CD14-positive monocyte (primary cell): Measurements from ENCODE around the gene NXPH3. TPM values are rescaled to one million over a fixed set of nuclear protein-coding genes. Genes with fewer than 3 reads are reported as not detected.

Experiments used
- DNase-seq, 3 donors: peaks; one replicate each; pipeline ENCODE4 v3.0.0-alpha.2; 2011 to 2022
- H2AFZ ChIP-seq: 2 replicates; pipeline ENCODE4 v1.6.0; 2012; ENCODE audit warnings: mild to moderate bottlenecking, low read depth, low read length, inconsistent platforms; ENCODE audit not compliant: insufficient read depth, poor library complexity, severe bottlenecking
- H3K27ac ChIP-seq, 2 donors: 1 replicate in 1 of 2; 2 replicates in 1 of 2; pipeline ENCODE4 v1.5.1; 2012 to 2013; ENCODE audit warnings: low read length in 2 of 2, control low read depth in 1 of 2, inconsistent platforms in 1 of 2, low read depth in 1 of 2, mild to moderate bottlenecking in 1 of 2
- H3K27me3 ChIP-seq, 2 donors: one replicate each; pipeline versions ENCODE4 v1.6.0 to v1.6.1; 2011 to 2013; ENCODE audit warnings: low read length in 2 of 2; ENCODE audit not compliant: control insufficient read depth in 2 of 2, insufficient read depth in 2 of 2
- H3K36me3 ChIP-seq, 2 donors: replicated peaks in 1 of 2; 1 replicate in 1 of 2; 2 replicates in 1 of 2; pipeline versions ENCODE4 v1.5.1 to v1.6.1; 2012 to 2013; ENCODE audit warnings: low read length in 2 of 2, control low read depth in 1 of 2, inconsistent platforms in 1 of 2, mild to moderate bottlenecking in 1 of 2; ENCODE audit not compliant: insufficient read depth in 2 of 2, control insufficient read depth in 1 of 2
- H3K4me1 ChIP-seq, 2 donors: 1 replicate in 1 of 2; 2 replicates in 1 of 2; pipeline versions ENCODE4 v1.5.1 to v1.6.1; 2012 to 2013; ENCODE audit warnings: low read length in 2 of 2, control low read depth in 1 of 2, inconsistent platforms in 1 of 2, mild to moderate bottlenecking in 1 of 2, moderate library complexity in 1 of 2; ENCODE audit not compliant: insufficient read depth in 2 of 2, control insufficient read depth in 1 of 2
- H3K4me2 ChIP-seq: replicated peaks from 2 replicates; pipeline ENCODE3; 2012; ENCODE audit warnings: low read length, moderate library complexity, mild to moderate bottlenecking; ENCODE audit not compliant: poor library complexity, severe bottlenecking; ENCODE audit errors: extremely low read depth
- H3K4me3 ChIP-seq, 3 experiments: fragments of 200-600 bp in 1 of 3; sonication (generic) in 1 of 3; replicated peaks in 1 of 3; 1 replicate in 2 of 3; 2 replicates in 1 of 3; pipeline ENCODE4 v1.5.1; 2011 to 2013; ENCODE audit warnings: low read length in 3 of 3, mild to moderate bottlenecking in 3 of 3, control low read depth in 2 of 3, low read depth in 2 of 3, inconsistent platforms in 1 of 3, moderate library complexity in 1 of 3
- H3K79me2 ChIP-seq: 2 replicates; pipeline ENCODE4 v1.6.0; 2012; ENCODE audit warnings: mild to moderate bottlenecking, control low read depth, inconsistent platforms, low read length, moderate library complexity; ENCODE audit not compliant: insufficient read depth
- H3K9ac ChIP-seq: 2 replicates; pipeline ENCODE4 v1.6.0; 2017; ENCODE audit warnings: low read length, mild to moderate bottlenecking; ENCODE audit not compliant: insufficient read depth, poor library complexity, severe bottlenecking
- H3K9me3 ChIP-seq, 2 donors: replicated peaks in 1 of 2; 1 replicate in 1 of 2; 2 replicates in 1 of 2; pipeline versions ENCODE4 v1.5.1 to v1.6.1; 2012 to 2013; ENCODE audit warnings: low read length in 2 of 2, control low read depth in 1 of 2; ENCODE audit not compliant: control insufficient read depth in 1 of 2, insufficient read depth in 1 of 2
- H4K20me1 ChIP-seq: 2 replicates; pipeline ENCODE4 v1.6.0; 2012; ENCODE audit warnings: mild to moderate bottlenecking, low read length, control low read depth, moderate library complexity; ENCODE audit not compliant: insufficient read depth
- H3K27ac Mint-ChIP-seq, 7 donors: one replicate each; pipeline ENCODE4 v1.8.0; 2020; ENCODE audit warnings: mild to moderate bottlenecking in 7 of 7, mixed read lengths in 7 of 7, moderate library complexity in 6 of 7, inconsistent platforms in 2 of 7
- H3K27me3 Mint-ChIP-seq, 3 donors: one replicate each; pipeline ENCODE4 v1.8.0; 2021 to 2022; ENCODE audit warnings: low read depth in 3 of 3, mild to moderate bottlenecking in 3 of 3, mixed read lengths in 3 of 3, moderate library complexity in 3 of 3, inconsistent platforms in 1 of 3
- H3K36me3 Mint-ChIP-seq, 2 donors: one replicate each; pipeline ENCODE4 v1.8.0; 2020; ENCODE audit warnings: mixed read lengths in 2 of 2, inconsistent platforms in 1 of 2, mild to moderate bottlenecking in 1 of 2
- H3K4me1 Mint-ChIP-seq: one replicate; pipeline ENCODE4 v1.8.0; 2020; ENCODE audit warnings: mild to moderate bottlenecking, mixed read lengths
- H3K4me3 Mint-ChIP-seq, 2 donors: one replicate each; pipeline ENCODE4 v1.8.0; 2020; ENCODE audit warnings: mild to moderate bottlenecking in 2 of 2, mixed read lengths in 2 of 2, moderate library complexity in 1 of 2
- H3K9me3 Mint-ChIP-seq, 7 donors: one replicate each; pipeline ENCODE4 v1.8.0; 2020 to 2022; ENCODE audit warnings: mixed read lengths in 7 of 7, mild to moderate bottlenecking in 6 of 7, moderate library complexity in 6 of 7, inconsistent platforms in 2 of 7
- WGBS: methylation state at CpG from one replicate; pipeline ENCODE4 v1.1.5; 2013; ENCODE audit warnings: missing lambda C conversion rate; ENCODE audit not compliant: insufficient coverage; 5-methylcytosine and 5-hydroxymethylcytosine counted together
- intact Hi-C, 2 donors: fragments of 100-400 bp; cut with micrococcal nuclease; formaldehyde crosslinking; loops; one replicate each; pipeline versions ENCODE4 v1.15.0 to v1.15.1; 2023
- polyA plus RNA-seq, 3 donors: library from polyadenylated mRNA; depleted of rRNA in 1 of 3; unstranded in 2 of 3; stranded (reverse) in 1 of 3; fragments of 300-500 nt in 2 of 3; fragments of >200 nt in 1 of 3; fragmentation: Illumina TruSeq in 2 of 3; gene quantifications; 1 replicate in 2 of 3; 2 replicates in 1 of 3; pipeline ENCODE4 v1.2.3, GENCODE V29; 2012 to 2021
- TF ChIP-seq, protein P1 (sequence below): fragments of 200-600 bp; IDR thresholded peaks from one replicate; pipeline ENCODE4 v1.8.0; 2022; ENCODE audit warnings: antibody characterized with exemption, mild to moderate bottlenecking

NXPH3 gene
- polyA plus RNA-seq, 3 donors = not detected

DNA sequence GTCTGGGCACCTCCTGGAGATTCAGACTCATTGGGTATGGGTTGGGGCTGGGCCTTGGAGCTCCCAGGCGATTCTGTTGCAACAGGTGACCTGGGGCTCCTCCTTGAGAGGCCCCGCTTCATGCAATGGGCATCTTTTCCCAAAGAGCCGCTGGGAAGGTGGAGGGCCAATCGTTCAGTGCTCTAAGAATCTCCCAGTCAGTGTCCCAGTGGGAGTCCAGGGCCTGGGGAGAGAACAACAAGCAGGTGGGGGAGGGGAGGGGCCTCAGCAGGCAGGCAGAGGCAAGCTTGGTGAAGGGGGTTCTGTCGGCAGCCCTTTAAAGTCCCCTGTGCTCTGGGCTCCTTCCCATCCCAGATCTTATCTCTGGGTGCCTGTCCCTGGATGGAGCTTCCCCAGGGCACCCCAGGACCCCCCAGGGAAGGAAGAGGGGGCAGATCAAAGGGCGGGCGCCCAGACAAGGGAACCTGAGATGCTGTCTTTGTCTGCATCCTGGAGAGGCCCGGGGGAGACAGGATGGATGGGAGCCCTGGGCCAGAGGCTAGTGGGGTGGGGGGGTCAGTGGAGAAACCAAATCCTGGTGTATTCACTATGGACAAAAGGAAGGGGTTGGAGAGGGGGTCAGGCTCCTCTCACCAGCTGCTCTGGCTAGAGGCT, 30.5 kb upstream of the NXPH3 start:
- no peak overlapping the region for H3K27ac Mint-ChIP-seq
- H3K4me3 Mint-ChIP-seq = no peak overlapping the region
- Histone ChIP-seq H3K4me3 (no peak overlapping the region), H3K4me2 (no peak overlapping the region), H4K20me1 (no peaks in the 10 kb centered on the region), H3K4me1 (no peaks in the 10 kb centered on the region), H3K36me3 (no peaks in the 10 kb centered on the region), H3K79me2 (no peaks in the 10 kb centered on the region), H3K9ac (no peak overlapping the region), H3K27me3 (no peaks in the 10 kb centered on the region), H3K27ac (no peak overlapping the region), H2AFZ (no peak overlapping the region), H3K9me3 (peaks cover 0 to 11% of the 10 kb centered on the region in 2 donors)
- peaks cover 9 to 19% (median 13%) of the 10 kb centered on the region in 3 donors for H3K27me3 Mint-ChIP-seq
- no peak for DNase-seq
- H3K4me1 Mint-ChIP-seq = no peaks in the 10 kb centered on the region
- H3K9me3 Mint-ChIP-seq = peaks cover 6 to 18% (median 14%) of the 10 kb centered on the region in 7 donors
- 78% methylated on average over 4 of the region's 8 CpGs for WGBS
- TF ChIP-seq, protein P1, sequence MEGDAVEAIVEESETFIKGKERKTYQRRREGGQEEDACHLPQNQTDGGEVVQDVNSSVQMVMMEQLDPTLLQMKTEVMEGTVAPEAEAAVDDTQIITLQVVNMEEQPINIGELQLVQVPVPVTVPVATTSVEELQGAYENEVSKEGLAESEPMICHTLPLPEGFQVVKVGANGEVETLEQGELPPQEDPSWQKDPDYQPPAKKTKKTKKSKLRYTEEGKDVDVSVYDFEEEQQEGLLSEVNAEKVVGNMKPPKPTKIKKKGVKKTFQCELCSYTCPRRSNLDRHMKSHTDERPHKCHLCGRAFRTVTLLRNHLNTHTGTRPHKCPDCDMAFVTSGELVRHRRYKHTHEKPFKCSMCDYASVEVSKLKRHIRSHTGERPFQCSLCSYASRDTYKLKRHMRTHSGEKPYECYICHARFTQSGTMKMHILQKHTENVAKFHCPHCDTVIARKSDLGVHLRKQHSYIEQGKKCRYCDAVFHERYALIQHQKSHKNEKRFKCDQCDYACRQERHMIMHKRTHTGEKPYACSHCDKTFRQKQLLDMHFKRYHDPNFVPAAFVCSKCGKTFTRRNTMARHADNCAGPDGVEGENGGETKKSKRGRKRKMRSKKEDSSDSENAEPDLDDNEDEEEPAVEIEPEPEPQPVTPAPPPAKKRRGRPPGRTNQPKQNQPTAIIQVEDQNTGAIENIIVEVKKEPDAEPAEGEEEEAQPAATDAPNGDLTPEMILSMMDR = no peak
- intact Hi-C loops = loop anchor here in 1 of 2 donors (10.0 kb wide), 1 partner anchor 110 kb away; no protein-coding TSS in a partner anchor
- H3K36me3 Mint-ChIP-seq = no peaks in the 10 kb centered on the region

DNA sequence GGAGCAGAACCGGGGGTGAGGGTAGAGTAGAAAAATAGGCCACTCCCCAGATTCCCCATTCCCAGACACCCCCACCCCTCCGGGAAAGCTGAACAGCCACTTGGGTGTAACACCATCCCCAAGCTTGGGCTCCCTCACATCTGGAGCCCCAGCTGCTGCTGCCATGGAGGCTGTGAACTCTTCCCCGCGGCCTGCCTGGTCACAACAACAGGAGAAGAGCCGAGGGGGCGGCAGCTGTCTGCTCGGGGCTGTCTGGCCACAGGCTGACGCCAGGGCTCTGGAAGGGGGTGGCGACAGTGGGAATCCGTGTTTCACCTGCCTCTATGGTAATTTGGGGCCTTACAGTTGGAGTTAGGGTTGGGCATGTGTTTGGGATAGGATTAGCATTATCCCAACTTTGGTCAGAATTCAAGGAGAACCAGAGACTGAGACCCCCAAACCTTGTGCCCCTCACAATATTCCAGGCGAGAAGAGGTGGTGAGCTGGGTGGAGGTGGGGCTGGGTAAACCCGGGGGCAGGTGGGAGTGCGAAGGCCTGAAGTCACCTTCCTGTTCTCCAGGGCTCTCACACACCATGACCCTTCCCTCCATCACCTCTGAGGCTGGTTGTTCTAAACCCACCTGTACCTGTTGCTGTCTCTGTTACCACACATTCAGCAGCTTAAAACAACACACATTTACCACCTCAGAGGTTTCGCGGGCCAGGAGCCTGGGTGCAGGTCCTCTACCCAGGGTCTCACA, 29.7 kb upstream of the NXPH3 start:
- no peak overlapping the region for H3K27ac Mint-ChIP-seq

More for the DNA sequence above, 29.7 kb upstream of the NXPH3 start:
- Mint-ChIP-seq H3K4me3 (no peak overlapping the region), H3K9me3 (peaks cover 6 to 17% (median 11%) of the 10 kb centered on the region in 7 donors), H3K36me3 (no peaks in the 10 kb centered on the region), H3K4me1 (no peaks in the 10 kb centered on the region), H3K27me3 (peaks cover 9 to 20% (median 13%) of the 10 kb centered on the region in 3 donors)
- intact Hi-C loops = loop anchor here in 1 of 2 donors (10.0 kb wide), 1 partner anchor 111 kb away; no protein-coding TSS in a partner anchor
- H4K20me1 ChIP-seq = no peaks in the 10 kb centered on the region
- no peaks in the 10 kb centered on the region for H3K4me1 ChIP-seq
- no peak overlapping the region for H2AFZ ChIP-seq
- no peak overlapping the region for H3K9ac ChIP-seq
- TF ChIP-seq, protein P1 = no peak
- H3K79me2 ChIP-seq = no peaks in the 10 kb centered on the region
- no peak overlapping the region for H3K4me2 ChIP-seq
- no peak for DNase-seq
- no peak overlapping the region for H3K27ac ChIP-seq
- peaks cover 0 to 11% of the 10 kb centered on the region in 2 donors for H3K9me3 ChIP-seq
- no peaks in the 10 kb centered on the region for H3K27me3 ChIP-seq
- H3K36me3 ChIP-seq = no peaks in the 10 kb centered on the region
- H3K4me3 ChIP-seq = no peak overlapping the region
- 99% methylated on average over 10 of the region's 15 CpGs for WGBS
